Smooth muscle cell (in vitro differentiated cells): ENCODE data around the gene WNT10A. TPM values are rescaled to one million over a fixed set of nuclear protein-coding genes. Genes with fewer than 3 reads are reported as not detected.
A peak's percentile ranks its signal among the peaks of the same experiment; 100 is the strongest.

Source experiments
- DNase-seq: peaks from one replicate; lab custom pipeline; 2025; ENCODE audit not compliant: unreplicated experiment; lab: John Stamatoyannopoulos, UW
- H2AFZ ChIP-seq: fragments of 200-600 bp; sonication (generic); 2 replicates; pipeline ENCODE4 v1.6.0; 2016; ENCODE audit warnings: antibody characterized with exemption, low read depth, mild to moderate bottlenecking
- H3F3A ChIP-seq: fragments of 200-600 bp; sonication (generic); 2 replicates; pipeline ENCODE4 v1.6.0; 2017; ENCODE audit warnings: antibody characterized with exemption, low read depth
- H3K27ac ChIP-seq: fragments of 200-600 bp; sonication (generic); 2 replicates; pipeline ENCODE4 v1.5.1; 2016; ENCODE audit warnings: low read depth, mild to moderate bottlenecking
- H3K27me3 ChIP-seq: fragments of 200-600 bp; sonication (generic); 2 replicates; pipeline ENCODE4 v1.6.1; 2016; ENCODE audit warnings: low read depth, mild to moderate bottlenecking
- H3K36me3 ChIP-seq: fragments of 200-600 bp; sonication (generic); 2 replicates; pipeline ENCODE4 v1.5.1; 2016; ENCODE audit warnings: low read depth
- H3K4me1 ChIP-seq: fragments of 200-600 bp; sonication (generic); 2 replicates; pipeline ENCODE4 v1.5.1; 2016; ENCODE audit warnings: low read depth
- H3K4me2 ChIP-seq: fragments of 200-600 bp; sonication (generic); 2 replicates; pipeline ENCODE4 v1.6.0; 2016; ENCODE audit warnings: mild to moderate bottlenecking
- H3K4me3 ChIP-seq: fragments of 200-600 bp; sonication (generic); 2 replicates; pipeline ENCODE4 v1.5.1; 2016; ENCODE audit warnings: mild to moderate bottlenecking
- H3K79me2 ChIP-seq: fragments of 200-600 bp; sonication (generic); 2 replicates; pipeline ENCODE4 v1.6.0; 2016; ENCODE audit warnings: low read depth, mild to moderate bottlenecking
- H3K9ac ChIP-seq: fragments of 200-600 bp; sonication (generic); 2 replicates; pipeline ENCODE4 v1.6.0; 2016; ENCODE audit warnings: low read depth
- H3K9me3 ChIP-seq: fragments of 200-600 bp; sonication (generic); replicated peaks from 2 replicates; pipeline ENCODE4 v1.5.1; 2016; ENCODE audit warnings: low read depth
- H4K20me1 ChIP-seq: fragments of 200-600 bp; sonication (generic); 2 replicates; pipeline ENCODE4 v1.6.0; 2016; ENCODE audit warnings: low read depth
- CTCF ChIP-seq: fragments of 200-600 bp; sonication (generic); IDR thresholded peaks from 2 replicates; pipeline ENCODE4 v1.5.1; 2017; ENCODE audit warnings: borderline replicate concordance, mild to moderate bottlenecking, antibody characterized with exemption; ENCODE audit not compliant: insufficient read depth, poor library complexity, severe bottlenecking
- WGBS: methylation state at CpG from one replicate; pipeline ENCODE4 v1.1.7; 2016; ENCODE audit warnings: low lambda C conversion rate; 5-methylcytosine and 5-hydroxymethylcytosine counted together
- polyA plus RNA-seq: library from polyadenylated mRNA; unstranded; fragments of >200 nt; fragmentation: Nextera tagmentation; extraction: Ambion mirVana; gene quantifications from 2 replicates; pipeline ENCODE4 v1.2.1, GENCODE V29; 2016
- total RNA-seq: library from RNA; depleted of rRNA; stranded (reverse); fragments of >200 nt; gene quantifications from 2 replicates; pipeline ENCODE4 v1.2.3, GENCODE V29; 2014

The WNT10A gene
- total and polyA plus RNA-seq, 2 experiments from 2014 or later = 2.3 to 3.6 TPM

GRCh38 chr2:218877331-218877730 is 3.3 kb upstream of the WNT10A start:
- H3K4me1 ChIP-seq = peaks cover 23% of the 10 kb centered on the region
- WGBS = 70% methylated on average over 6 of the region's 6 CpGs
- TF ChIP-seq CTCF = no peak

DNA sequence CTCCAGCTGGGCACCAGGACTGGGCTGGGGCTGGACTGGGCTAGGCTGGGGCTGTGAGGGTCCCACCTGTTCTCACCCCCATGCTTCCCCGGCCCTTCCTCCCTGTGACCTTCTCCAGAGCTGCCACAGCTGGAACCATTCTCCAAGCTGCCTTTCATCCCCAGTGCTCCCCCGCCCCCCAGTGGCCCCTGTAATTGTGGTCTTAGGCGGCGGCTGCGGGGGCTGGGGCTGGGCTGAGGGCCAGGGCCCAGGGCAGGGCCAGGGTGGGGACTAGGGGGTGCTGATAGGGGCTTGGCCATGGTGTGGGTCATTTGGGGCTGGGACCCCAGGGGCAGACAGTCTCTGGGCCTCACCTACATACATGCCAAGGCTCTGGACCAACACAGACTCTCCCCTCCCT is 2.8 kb upstream of the WNT10A start:
- Histone ChIP-seq H3F3A (no peaks in the 10 kb centered on the region), H3K27ac (no peak overlapping the region), H4K20me1 (no peaks in the 10 kb centered on the region), H3K4me2 (no peak overlapping the region), H3K9ac (no peak overlapping the region), H3K4me3 (no peak overlapping the region), H3K4me1 (peaks cover 23% of the 10 kb centered on the region), H3K79me2 (no peaks in the 10 kb centered on the region), H3K36me3 (no peaks in the 10 kb centered on the region), H3K9me3 (no peaks in the 10 kb centered on the region), H2AFZ (no peak overlapping the region), H3K27me3 (peaks cover 57% of the 10 kb centered on the region)
- WGBS = 60% methylated on average over 2 of the region's 5 CpGs
- no peak for TF ChIP-seq CTCF
- no peak for DNase-seq

More at GRCh38 chr2:218877331-218877730, 3.3 kb upstream of the WNT10A start:
- H3K27ac ChIP-seq = no peak overlapping the region
- no peak overlapping the region for H3K4me2 ChIP-seq
- DNase-seq = no peak
- no peaks in the 10 kb centered on the region for H4K20me1 ChIP-seq
- H3K36me3 ChIP-seq = no peaks in the 10 kb centered on the region
- H3K79me2 ChIP-seq = no peaks in the 10 kb centered on the region
- no peaks in the 10 kb centered on the region for H3K9me3 ChIP-seq
- H3K9ac ChIP-seq = no peak overlapping the region
- no peak overlapping the region for H2AFZ ChIP-seq
- H3K4me3 ChIP-seq = no peak overlapping the region
- peaks cover 63% of the 10 kb centered on the region for H3K27me3 ChIP-seq
- no peaks in the 10 kb centered on the region for H3F3A ChIP-seq

GRCh38 chr2:218878486-218878885 is 2.2 kb upstream of the WNT10A start:
- Histone ChIP-seq H3K9ac (no peak overlapping the region), H3K27me3 (peaks cover 51% of the 10 kb centered on the region)

More at GRCh38 chr2:218878486-218878885, 2.2 kb upstream of the WNT10A start:
- no peak overlapping the region for H3K4me3 ChIP-seq
- DNase-seq = no peak
- H3F3A ChIP-seq = no peaks in the 10 kb centered on the region
- peak overlapping the region; percentile 40 for H3K4me2 ChIP-seq
- H3K27ac ChIP-seq = no peak overlapping the region
- H4K20me1 ChIP-seq = no peaks in the 10 kb centered on the region
- H2AFZ ChIP-seq = no peak overlapping the region
- WGBS = 54% methylated on average over 6 of the region's 6 CpGs
- H3K79me2 ChIP-seq = no peaks in the 10 kb centered on the region
- H3K9me3 ChIP-seq = no peaks in the 10 kb centered on the region
- TF ChIP-seq CTCF = no peak
- H3K4me1 ChIP-seq = peaks cover 26% of the 10 kb centered on the region
- H3K36me3 ChIP-seq = no peaks in the 10 kb centered on the region
